HG03159 (cell line): ENCODE data around the gene UBC.

Experiments used
- ATAC-seq: cut with Tn5 transposase; IDR thresholded peaks from one replicate; pipeline ENCODE4 v1.9.1; 2021; ENCODE audit warnings: mild to moderate bottlenecking, moderate library complexity; ENCODE audit not compliant: unreplicated experiment

UBC gene

GRCh38 chr12:124914392-124915238 lies at the start of gene UBC:
Gene UBC (minus strand): TSS chr12:124914650. CDS start chr12:124913771, 879 bp downstream.
- ATAC-seq = peak; percentile 29

GRCh38 chr12:124963211-124963610 lies 48.8 kb upstream of the UBC start:
- ATAC-seq = no peak

- ATAC-seq = no peak
Observed at GRCh38 chr12:124961055-124961454, 46.6 kb upstream of the UBC start.

- no peak for ATAC-seq
Observed at GRCh38 chr12:124956571-124956970, 42.1 kb upstream of the UBC start.

GRCh38 chr12:124954771-124955170 lies 40.3 kb upstream of the UBC start:
- ATAC-seq = no peak

GRCh38 chr12:124953689-124954405 lies 39.4 kb upstream of the UBC start:
- no peak for ATAC-seq

- no peak for ATAC-seq
Observed at GRCh38 chr12:124952801-124953200, 38.4 kb upstream of the UBC start.

GRCh38 chr12:124952295-124952694 lies 37.8 kb upstream of the UBC start:
- ATAC-seq = no peak

GRCh38 chr12:124949779-124950728 lies 35.6 kb upstream of the UBC start:
- ATAC-seq = no peak

- no peak for ATAC-seq
Observed at GRCh38 chr12:124949066-124949465, 34.6 kb upstream of the UBC start.

- no peak for ATAC-seq
Observed at GRCh38 chr12:124947561-124948398, 33.3 kb upstream of the UBC start.

GRCh38 chr12:124947013-124947412 lies 32.6 kb upstream of the UBC start:
- ATAC-seq = no peak

GRCh38 chr12:124946447-124946793 lies 32.0 kb upstream of the UBC start:
- ATAC-seq = no peak

GRCh38 chr12:124941170-124941527 lies 26.7 kb upstream of the UBC start:
- no peak for ATAC-seq

GRCh38 chr12:124940393-124941169 lies 26.1 kb upstream of the UBC start:
- peak; percentile 42 for ATAC-seq

GRCh38 chr12:124940143-124940392 lies 25.6 kb upstream of the UBC start:
- ATAC-seq = peak; percentile 4

GRCh38 chr12:124939421-124940142 lies 25.1 kb upstream of the UBC start:
- ATAC-seq = peak; percentile 68

GRCh38 chr12:124939079-124939420 lies 24.6 kb upstream of the UBC start:
- peak; percentile 25 for ATAC-seq

- no peak for ATAC-seq
Observed at GRCh38 chr12:124938587-124938986, 24.1 kb upstream of the UBC start.
